GM21447 (cell line): Measurements from ENCODE around the gene LAS1L.
"Not testable (repeated sequence)": the region's sequence is repeated elsewhere in the genome, so short reads cannot be mapped to it uniquely, and the experiment has no call there.

Experiments used
- ATAC-seq: cut with Tn5 transposase; IDR thresholded peaks from one replicate; pipeline ENCODE4 v1.9.1; 2021; ENCODE audit not compliant: unreplicated experiment

The LAS1L gene

DNA sequence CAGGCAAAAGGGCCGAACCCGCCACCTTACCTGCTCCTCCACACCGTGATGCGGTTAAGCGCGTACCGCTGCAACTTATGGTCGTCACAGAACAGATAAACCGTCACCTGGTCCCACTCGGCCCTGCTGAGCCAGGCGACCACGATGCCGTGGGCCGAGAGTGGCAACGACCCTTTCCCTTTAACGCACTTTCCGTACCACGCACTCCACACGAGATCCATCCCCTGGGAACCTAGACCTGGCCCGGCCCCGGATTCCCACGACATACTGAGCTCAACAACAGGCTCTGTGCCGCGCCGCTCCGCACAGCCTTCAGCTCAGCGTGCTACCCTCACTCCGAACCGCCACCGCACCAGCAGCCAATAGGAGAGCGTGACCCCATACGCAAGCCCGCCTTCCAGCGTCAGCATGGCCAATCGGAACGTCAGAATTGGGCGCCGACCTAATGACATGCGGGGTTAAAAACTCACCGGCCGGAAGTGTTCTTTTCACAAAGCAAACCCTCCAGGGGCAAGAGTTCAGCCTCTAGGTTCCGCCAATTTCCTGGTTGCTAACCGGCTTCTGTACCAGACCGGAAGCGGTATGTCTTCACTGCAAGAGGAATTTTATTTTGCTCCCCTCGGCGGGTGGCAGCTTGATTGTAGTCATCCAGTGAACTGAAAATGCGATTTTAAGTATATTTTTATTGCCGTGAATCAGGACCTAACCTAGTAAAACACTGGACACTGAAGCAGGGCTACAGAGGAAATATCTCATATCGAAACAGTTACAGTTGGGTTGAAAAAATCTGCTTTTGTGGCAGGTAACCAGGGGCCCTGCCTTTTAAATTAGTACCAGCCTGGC, at the start of gene LAS1L:
LAS1L (minus strand) TSS at position 338 of the 843 bp plus-strand sequence; CDS start at position 266, 72 bp downstream.
- peak; percentile 100 for ATAC-seq

DNA sequence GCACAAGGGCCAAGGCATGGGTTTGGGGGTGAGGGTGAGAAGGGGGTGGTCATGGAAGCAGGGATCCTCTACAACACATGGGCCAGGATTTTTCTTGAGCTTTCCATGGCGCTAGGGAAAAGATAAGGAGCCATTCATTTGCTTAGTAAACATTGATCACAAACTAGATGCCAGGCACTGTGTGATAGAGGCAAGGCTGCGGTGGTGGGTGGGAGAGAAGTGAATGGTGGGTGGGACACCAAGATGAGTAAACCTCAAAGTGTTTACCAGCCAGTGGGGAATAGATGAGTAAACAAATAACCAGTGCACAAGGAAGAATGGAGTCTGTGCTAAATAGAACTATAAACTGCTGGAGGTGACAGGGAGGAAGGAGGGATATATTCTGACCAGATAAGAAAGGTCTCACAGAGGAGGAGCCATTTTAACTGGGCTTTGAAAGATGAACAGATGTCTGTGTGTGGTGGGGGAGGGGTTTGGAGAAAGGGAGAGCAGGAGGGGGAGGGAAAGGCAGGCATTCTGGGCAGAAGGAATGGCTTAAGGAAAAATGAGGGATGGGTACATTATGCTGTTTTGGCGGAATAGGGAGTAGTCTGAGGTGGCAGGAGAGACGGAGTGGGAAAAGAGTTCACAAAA, 48.0 kb upstream of the LAS1L start:
- no peak for ATAC-seq

DNA sequence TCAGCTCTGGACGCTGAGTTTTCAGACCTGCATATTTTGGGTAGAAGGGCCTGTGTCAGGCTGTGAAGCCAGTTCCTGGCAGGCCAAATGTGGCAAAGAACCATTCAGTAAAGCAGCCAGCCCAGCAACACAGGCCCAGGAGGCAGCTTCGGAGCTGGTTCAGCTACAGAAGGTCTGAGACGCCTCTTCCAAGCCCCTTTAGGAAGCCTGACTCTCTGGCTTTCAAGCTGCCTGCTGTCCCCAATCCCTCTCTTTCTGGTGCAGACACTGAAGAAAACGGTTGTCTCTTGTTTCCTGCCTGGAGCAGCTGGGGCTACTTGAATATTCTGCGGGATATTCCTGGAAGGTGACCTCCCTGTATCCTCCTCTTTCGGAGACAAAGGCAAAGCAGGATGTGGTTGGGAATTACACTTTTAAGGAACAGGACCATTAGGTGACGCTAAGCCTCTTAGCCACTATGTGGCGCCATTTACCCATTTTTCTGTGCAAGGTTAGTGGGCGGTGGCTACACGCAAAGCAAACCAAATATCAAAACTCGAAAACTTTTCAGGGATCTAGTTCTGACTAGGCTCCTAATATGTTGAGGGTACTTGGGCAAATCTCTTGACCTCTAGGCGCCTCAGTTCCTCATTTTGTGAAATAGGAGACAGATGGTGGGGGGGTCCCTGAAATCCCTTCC, 47.2 kb upstream of the LAS1L start:
- ATAC-seq: peak; percentile 85

DNA sequence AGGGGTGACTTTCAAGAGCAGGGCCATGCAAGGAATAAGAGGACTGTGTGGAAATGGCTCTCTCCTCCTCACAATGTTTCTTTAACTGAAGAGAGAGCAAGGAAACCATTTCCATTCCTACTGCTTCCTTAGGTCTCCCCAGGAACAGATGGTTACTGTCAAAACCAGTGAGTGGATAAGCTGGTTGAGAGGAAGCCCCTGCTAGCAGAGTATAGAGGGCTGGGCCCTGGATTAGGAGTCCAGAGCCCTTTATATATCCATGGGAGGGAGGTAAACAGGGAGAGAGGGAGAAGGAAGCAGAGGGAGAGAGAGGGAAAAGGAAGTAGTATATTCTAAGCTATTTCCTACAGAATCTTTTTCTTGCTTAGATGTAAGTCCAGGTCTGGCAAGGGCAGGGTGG, 43.8 kb upstream of the LAS1L start:
- no peak for ATAC-seq

DNA sequence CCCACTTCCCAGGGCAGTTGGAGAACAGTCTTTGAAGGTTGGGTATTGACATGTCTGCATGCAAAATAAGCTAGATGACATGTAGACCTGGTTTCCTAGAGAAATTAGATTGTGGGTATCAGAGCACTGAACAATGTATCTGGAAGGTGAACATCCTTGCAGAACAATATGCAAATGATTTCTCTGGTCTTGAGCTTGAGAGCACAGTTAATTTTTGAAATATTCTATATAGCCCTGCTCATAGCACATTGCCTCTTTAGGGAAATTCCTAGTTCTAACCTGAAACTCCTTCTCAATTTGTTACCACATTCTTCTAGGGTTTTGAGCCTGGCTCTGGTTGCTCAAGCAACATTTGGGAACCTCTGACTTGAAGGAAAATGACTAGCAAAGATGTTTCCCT, 41.6 kb upstream of the LAS1L start:
- ATAC-seq: no peak

DNA sequence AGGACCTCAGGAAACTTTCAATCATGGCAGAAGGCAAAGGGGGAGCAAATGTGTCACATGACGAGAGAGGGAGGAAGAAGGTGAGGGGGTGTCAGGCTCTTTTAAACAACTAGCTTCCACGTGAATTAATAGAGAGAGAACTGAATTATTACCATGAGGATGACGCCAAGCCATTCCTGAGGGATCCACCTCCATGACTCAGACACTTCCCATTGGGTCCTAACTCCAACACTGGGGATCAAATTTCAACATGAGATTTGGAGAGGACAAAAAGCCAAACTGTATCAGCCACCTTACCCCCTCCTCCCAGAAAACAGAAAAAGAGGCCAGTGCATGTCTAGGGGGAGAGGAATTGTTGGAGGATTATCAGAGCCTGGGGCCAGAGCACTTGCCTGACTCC, 40.4 kb upstream of the LAS1L start:
- no peak for ATAC-seq

DNA sequence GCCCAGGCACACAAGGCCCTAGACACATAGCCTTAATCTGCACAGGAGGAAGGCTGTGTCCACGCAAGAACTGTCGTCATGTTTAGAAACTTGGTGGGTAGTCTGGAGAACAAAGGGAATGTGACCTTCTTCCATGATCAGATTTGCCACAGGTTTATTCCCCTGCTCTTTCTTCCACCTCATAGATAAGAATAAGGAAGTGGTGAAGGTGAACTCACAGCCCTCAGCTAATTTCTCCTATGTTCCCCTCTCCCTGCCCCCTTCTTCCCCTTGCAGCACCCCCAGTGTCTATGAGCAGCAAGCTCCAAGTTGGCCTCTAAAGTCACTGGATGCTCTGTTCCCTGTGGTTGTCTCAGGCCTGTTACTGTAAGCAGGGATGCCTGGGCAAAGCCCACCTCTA, 39.8 kb upstream of the LAS1L start:
- ATAC-seq: no peak

DNA sequence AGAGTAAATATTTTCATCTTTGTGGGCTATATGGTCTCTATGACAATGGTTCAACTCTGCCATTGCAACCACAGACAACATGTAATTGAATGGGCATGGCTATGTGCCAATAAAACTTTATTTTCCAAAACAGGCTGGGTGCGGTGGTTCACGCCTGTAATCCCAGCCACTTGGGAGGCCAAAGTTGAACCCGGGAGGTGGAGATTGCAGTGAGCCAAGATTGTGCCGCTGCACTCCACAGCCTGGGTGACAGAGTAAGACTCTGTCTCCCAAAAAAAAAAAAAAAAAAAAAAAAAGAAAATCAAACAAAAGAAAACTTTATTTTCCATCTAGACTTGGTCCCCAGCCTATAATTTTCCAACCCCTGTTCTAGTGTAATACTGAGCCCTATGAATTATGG, 38.4 kb upstream of the LAS1L start:
- ATAC-seq: no peak

DNA sequence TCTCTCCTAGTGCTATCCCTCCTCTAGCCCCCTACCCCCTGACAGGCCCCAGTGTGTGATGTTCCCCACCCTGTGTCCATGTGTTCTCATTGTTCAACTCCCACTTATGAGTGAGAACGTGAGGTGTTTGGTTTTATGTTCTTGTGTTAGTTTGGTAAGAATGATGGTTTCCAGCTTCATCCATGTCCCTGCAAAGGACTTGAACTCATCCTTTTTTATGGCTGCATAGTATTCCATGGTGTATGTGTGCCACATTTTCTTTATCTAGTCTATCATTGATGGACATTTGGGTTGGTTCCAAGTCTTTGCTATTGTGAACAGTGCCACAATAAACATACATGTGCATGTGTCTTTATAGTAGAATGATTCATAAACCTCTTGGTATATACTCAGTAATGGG, 28.3 kb upstream of the LAS1L start:
- ATAC-seq: not testable (repeated sequence)

DNA sequence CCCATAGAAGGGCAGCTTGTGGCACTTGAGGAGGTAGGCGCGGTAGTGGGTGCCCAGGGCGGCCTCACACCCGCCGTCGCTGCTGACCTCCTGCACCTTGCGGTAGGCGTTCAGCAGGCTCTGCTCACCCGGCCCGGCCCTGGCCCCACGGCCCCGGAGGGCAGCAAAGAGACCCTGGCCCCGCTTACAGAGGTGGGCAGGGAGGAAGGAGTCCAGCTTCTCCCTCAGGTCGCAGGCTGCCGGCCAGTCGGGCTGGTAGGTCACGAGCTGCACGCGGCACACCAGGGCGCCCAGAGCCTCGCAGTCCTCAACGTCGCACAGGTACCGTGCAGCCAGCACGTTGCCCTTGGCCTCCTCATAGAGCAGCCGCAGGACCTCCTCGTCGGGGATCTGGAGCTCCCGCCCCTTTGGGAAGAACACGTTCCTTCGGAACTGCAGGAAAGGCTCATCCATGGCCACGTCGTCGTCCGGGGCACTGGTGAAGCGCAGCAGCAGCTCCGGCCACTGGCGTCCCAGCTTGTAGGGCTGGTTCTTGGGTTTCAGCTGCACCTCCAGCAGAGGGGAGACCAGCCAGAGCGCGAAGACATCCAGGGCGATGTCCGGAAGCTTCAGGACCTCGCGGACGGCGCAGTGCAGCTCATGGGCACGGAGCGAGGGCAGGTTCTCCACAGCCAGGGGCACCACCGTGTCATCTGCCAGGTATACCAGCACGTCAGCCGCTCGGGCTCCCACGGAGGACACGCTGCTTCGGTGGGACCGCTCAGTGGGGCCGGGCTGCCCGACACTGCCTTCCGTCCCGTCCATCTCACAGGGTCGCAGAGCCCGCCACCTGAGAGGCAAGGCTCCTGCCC, 17.1 kb upstream of the LAS1L start:
- no peak for ATAC-seq

DNA sequence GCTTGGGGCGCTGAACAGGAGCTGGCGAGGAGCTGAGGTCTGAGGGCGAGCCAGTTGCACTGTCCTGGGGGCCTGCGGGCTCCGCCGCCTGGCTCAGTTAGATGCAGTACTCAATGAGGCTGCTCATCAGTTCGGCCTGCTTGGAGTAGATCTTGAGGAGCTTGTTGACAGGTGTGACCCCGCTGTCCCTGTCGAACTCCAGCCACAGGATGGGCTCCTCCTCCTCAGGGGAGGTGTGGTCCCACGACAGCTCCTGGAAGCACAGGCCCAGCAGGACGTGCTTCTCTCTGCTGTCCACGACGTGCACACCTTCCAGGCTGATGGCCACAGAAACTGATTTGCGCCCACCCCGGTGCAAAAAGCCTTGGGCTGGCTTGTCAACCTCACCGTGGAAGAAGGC, 16.5 kb upstream of the LAS1L start:
- no peak for ATAC-seq

DNA sequence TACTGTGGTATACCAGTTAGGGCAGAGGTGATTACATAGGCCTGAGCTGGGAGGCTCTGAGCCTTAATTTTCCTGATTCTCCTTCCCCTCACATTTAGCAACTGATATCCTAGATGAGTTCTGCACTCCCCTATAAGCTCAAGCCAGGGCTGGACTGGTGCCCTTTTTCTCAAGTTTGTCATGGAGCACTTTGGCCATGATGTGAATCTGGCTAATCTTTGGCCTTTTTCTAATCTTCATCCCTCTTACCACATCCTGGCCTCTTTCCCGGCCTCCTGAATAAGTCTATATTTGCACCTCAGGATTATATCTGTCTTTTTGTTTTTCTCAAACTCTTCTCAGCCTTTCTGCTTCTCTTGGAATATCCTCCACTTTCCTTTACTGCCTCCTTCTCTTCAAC, 10.9 kb upstream of the LAS1L start:
- ATAC-seq: no peak

DNA sequence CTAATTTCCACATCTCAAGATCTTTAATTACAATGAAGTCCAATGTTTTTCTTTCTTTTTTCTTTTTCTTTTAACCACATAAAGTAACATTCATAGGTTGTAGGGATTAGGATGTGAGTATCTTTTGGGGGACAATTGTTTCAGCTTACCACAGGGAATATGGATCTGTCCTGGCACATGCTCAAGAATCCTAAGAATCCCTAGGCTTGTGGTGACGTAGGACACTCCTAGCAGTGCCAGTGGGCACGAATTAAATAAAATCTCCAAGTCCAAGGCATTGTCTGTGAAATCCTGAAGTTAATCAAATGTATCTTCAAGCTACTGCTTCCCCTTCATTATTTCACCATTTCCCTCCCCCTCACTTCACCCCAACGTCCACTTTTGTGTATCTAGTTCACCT, 2.6 kb upstream of the LAS1L start:
- no peak for ATAC-seq

DNA sequence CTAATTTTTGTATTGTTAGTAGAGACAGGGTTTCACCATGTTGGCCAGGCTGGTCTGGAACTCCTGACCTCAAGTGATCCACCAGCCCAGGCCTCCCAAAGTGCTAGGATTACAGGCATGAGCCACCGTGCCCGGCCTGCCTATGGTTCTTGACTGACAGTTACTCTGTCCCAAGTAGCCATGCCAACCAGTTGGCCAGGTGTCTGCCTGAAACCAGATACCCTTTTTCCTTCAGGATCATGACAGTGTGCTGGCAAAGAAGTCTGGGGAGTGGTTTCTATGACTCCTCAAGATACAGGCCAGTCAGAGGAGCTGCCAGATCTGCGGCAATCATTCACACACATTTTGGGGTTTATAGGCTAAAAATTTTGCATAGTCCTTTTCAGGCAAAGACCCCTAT, 1.7 kb upstream of the LAS1L start:
- no peak for ATAC-seq

DNA sequence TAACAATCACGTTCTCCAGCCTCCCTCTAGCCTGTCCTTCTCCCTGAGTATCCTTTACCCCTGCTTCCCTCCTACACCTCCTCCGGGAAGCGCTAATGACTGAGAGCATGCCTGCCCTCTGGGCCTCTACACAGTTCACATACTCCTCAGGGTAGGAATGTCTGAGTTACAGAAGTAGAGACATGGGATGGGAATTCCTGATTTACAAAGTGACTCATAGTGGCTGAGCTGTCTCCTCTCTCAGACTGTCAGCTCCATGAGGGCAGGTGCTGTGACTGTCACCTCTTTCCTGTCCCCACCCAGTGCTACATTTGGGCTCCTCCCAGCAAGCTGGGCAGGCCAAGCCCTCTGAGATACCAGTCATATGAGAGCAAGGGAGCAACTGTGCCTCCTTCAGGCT, 2.6 kb downstream of the LAS1L start:
- no peak for ATAC-seq

DNA sequence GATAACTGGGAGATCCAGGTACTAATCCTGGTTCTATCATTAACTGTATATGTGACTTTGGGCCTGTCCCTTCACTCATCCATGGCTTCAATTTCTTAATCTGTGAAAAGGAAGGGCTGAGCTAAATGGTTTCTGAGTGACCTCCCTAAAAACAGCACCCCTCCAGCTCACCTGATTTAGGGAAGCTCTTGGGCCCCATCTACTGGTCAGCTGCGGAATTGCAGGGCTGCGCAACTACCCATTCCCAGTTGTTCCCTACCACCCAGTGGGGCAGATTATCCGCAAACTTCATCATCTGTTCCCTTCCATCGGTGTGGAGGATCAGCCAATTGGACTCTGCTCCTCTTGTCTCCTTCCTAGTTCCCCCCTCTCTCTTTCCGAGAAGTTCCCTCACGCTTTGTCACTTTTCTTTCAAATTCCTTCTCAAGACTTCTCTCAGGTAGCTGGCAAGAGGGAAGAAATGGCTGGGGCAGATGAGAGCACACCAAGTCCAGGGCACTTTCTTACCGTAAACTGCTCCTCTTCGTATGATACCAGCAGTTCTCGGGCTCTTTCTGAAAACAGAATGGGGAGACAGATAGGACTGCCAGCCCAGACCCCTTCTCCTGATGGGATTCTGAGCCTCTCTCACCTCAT, 5.8 kb downstream of the LAS1L start:
- ATAC-seq: no peak

DNA sequence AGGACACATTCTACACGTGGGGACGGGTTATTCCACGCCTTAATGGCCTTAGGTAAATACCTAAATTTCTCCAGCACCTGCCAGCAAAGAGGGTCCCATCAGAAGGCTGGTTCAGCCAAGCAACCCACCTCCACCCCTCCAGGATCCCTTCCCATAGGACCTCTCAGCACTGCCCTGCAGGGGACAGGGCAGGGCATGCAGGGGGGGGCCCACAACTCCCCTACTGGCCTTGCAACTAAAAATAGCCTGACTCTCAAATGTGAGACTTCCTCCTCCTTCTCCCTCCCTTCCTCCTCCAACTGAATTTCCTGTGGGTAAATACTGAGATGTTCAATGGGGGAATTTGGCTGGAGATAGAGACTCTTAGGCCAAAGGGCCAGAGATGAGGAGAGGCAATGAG, 6.3 kb downstream of the LAS1L start:
- no peak for ATAC-seq

DNA sequence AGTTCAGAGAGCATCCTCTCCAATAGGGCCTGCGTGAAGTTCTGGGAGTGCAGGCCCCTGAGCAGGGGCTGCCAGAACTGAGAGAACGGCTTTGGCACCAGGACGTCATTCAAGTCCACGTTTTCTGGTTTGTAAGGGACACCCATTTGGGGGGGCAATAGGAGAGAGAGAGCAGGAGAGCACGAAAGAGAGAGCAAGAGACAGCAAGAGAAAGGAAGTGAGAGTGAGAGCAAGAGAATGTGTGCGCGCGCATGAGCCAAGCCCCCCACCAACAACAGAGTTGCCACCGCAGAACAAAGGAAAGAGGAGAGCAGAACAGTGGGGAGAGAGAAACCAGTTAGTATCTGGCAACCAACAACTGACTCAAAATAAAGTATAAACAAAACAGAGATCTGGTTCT, 10.4 kb downstream of the LAS1L start:
- ATAC-seq: no peak

DNA sequence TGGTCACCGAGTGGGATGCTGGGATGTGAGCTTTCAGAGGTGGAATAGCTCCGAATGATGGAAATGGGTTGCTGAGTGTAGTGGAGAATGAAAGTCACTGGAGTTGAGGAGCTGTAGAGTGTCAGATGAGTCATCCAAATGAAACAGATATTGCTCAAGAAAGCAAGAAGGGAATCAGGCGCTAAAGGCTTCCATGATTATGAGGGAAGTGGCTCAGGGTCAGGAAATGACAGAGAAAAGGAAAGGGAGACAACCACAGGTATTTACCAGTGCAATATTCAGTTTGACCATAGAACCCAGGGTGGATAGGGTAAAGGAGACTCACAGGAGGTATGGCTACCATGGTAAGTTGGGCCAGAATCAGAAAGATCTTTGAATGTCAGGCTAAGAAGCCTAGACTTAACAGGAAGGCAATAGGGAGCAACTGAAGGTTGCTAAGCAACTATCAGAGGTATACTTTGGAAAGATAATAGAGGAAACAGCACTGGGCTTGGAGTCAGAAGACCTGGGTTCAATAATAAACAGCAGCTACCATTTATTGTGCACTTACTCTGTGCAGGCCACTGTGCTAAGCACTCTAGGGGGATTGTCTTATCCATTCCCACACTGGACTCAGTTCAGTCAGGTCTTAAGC, 11.7 kb downstream of the LAS1L start:
- no peak for ATAC-seq

DNA sequence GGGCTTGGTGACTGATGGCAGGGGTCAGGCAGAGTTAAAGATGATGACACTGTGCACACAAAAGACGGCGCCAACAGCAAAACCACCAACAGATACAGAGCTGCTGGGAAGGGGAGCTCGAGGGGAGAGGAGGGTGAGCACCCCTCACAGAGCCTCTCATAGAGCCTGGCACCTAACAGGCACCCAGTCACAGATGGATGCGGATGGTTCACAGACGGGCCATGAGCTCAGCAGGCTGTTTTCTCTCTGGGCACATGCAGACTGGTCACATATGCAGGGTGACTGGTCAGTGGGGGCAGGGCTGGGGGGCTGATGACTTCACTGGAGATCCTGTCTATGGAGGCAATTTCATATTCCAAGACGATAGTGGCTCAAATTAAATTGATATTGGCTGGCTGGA, 15.1 kb downstream of the LAS1L start:
- not testable (repeated sequence) for ATAC-seq
